IPS DF 4.7 (cell line): ENCODE measurements around the gene DIP2A.

Source experiments
- DNase-seq: peaks from one replicate; pipeline ENCODE4 v3.0.0-alpha.2; 2013; ENCODE audit warnings: low spot score; ENCODE audit errors: extremely low read depth

Gene DIP2A

GRCh38 chr21:46585191-46585953, 126.7 kb downstream of the DIP2A start:
- DNase-seq = no peak

DNA sequence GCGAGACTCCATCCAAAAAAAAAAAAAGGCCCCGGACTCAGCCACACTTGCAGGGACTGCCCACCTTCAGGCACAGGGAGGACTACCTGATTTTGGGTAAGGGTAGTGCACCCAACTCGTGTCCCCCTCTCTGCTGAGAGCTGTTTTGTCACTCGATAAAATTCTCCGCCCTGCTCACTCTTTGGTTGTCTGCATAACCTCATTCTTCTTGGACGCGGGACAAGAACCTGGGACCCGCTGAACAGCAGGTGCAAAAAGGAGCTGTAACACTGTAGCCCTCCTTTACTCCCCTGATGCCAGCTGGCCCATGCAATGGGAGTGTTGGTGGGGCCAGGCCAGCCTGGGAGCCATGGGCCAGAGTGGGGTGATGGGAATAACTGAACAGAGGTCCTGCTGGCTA, 135.6 kb downstream of the DIP2A start:
- no peak for DNase-seq

DNA sequence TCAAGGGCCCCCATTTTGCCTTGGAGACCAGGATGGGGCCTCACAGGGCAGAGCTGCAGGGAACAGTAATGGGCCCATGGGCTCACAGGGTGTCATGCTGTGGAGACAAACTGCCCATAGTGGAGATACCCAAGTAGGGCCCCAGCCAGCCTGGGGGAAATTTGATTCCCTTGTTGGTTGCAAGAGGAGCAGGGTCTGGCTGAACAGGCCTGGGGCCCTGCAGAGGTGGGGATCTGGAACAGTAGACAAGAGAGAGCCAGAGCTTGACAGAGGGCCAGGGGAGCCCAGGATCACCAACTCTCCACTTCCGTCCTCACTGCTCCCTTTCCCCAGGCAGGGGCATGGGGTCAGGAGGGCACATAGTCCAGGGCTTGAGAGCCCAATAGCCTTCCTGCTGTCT, 137.5 kb downstream of the DIP2A start:
- DNase-seq = no peak

- no peak for DNase-seq
These were observed 138.3 kb downstream of the DIP2A start for GRCh38 chr21:46597031-46597430.

GRCh38 chr21:46597896-46598343, 139.2 kb downstream of the DIP2A start:
- no peak for DNase-seq

GRCh38 chr21:46598581-46599572, 140.2 kb downstream of the DIP2A start:
- DNase-seq = no peak

DNA sequence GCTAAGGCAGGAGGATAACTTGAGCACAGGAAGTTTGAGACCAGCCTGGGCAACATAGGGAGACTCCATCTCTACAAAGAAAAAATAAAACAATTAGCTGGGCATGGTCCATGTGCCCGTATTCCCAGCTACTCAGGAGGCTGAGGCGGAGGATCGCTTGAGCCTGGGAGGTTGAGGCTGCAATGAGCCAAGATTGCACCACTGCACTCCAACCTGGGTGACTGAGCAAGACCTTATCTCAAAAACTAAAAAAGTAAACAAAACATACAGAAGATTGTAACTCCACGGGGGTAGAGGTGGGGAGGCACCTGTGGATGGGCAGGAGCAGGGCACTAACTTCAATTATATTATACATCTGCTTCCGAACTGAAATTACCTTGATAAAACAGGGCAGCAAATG, 141.6 kb downstream of the DIP2A start:
- no peak for DNase-seq

DNA sequence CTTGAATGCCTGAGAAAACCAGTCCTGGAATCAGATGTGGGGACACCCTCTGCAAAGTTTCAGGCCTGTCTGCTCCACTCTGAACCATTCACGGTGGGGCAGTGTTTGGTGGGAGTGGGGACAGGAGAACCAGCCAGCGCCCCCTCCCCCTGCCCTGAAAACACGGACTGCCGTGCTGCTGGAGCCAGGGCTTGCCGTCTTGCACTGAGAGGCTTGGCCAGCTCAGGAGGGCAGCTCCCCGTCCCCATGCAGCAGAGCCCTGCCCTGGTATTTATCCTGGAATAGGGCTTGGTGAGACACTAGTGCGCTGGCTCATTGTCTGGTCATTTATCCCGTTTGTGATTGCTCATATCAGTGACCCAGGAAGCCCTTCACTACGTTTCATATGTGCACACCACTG, 142.3 kb downstream of the DIP2A start:
- no peak for DNase-seq

GRCh38 chr21:46603228-46603627, 144.5 kb downstream of the DIP2A start:
- DNase-seq = no peak

DNA sequence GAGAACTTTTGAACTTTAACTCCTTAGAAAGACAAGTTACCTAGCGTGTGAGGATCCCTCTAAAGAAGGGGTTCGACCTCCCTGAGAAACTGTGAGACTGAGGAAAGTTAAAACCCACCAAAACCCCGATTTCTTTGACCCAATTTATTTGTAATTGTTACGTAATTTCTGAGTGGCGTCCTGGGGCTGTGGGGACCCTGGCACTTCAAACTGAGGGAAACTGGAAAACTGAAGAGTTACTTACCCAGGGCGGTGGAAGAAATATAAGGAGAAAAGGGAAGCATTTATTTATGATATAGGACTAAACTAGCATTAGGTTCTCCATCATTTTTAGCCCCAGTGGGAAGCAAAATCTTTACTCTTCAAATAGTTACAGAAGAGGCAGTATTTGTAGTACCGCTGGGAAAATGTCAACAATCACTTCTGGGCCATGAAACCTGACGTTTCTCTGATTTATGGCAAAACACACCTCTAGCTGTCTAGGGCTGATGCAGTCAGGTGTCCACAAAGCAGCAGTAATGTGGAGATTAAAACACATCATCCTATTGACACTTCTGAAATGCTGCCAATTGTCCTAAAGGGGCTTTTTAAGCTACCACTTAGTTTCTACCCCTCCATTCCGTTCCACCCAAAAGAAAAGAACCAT, 145.8 kb downstream of the DIP2A start:
- DNase-seq = no peak

- no peak for DNase-seq
These were observed 146.5 kb downstream of the DIP2A start, which contains the start of gene S100B for GRCh38 chr21:46604975-46605766. S100B (minus strand) TSS chr21:46605082; CDS start chr21:46602415, 2,667 bp downstream.

- no peak for DNase-seq
These were observed 147.2 kb downstream of the DIP2A start for GRCh38 chr21:46605767-46606426.

GRCh38 chr21:46606427-46606813, 147.7 kb downstream of the DIP2A start:
- no peak for DNase-seq

GRCh38 chr21:46607636-46608035, 148.9 kb downstream of the DIP2A start:
- no peak for DNase-seq

DNA sequence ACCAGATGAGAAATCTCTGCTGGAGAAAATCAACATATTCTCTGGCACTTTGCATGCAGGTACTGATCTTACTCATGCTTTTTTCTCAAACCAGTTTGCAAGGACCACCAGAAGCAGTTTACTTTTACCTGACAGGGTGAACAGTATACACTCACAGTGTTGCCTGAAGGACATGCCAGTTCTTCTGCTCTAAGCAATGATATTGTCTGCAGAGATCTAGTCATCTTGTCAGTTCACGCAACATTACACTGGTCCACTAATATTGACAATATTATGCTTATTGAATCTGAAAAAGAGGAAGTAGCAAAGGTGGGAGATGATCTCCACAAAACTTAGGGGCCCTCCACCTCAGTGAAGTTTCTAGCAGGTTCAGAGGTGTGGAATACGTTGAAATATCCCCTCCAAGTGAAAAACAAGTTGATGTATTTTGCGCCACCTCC, 150.0 kb downstream of the DIP2A start:
- no peak for DNase-seq

DNA sequence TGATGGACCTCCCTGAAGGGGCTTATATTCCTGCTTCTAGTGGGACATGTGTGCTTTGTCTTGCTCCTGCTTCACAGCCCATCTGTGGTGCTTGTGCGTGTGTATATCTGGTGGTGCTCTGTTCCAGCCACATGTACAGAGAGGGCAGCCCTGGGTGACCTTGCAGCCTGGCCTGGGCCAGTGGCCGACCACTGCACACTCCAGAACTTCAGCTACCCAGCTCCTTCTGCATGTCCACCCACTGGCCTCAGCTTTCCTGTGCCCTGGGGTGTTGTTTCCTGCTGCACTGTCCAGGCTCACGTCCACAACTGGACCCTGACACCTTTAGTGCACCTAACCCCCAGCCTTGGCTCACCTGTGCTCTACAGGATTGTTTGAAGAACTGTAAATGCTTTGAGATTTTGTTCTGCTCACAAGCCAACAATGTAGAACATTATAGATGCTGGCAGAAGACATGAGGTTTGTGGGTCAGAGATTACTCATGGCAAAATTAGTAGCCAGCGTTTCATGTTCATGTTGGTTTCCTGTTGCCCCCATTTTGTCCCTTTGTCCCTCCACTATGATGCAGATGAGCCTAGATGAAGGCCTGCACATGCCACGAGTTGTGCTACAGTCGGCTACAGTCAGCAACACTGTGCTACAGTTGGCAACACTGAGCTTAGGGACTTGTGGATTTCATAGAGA, 151.5 kb downstream of the DIP2A start:
- DNase-seq = no peak

GRCh38 chr21:46613391-46613790, 154.7 kb downstream of the DIP2A start:
- DNase-seq = no peak

DNA sequence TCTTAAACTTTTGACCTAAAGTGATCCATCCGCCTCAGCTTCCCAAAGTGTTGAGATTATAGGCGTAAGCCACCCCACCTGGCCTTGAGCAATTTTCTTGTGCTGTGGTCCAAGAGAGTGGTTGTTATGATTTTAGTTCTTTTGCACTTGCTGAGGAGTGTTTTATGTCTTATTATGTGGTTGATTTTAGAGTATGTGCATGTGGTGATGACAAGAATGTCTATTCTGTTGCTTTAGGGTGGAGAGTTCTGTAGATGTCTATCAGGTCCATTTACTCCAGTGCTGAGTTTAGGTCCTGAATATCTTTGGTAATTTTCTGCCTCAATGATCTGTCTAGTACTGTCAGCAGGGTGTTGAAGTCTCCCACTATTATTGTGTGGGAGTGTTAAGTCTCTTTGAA, 157.4 kb downstream of the DIP2A start:
- DNase-seq = no peak

DNA sequence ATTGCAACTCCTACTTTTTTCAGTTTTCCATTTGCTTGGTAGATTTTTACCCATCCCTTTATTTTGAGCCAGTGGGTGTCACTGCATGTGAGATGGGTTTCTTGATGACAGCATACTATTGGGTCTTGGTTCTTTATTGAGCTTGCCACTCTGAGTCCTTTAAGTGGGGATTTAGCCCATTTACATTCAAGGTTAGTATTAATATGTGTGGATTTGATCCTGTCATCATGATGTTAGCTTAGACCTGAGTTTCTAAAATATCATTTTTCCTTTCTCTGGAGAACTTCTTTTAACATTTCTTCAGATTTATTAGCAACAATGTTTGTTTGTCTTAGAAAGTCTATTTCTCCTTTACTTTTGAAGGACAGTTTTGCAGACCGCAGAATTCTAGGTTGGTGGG, 158.0 kb downstream of the DIP2A start:
- DNase-seq = no peak
